ENCODE measurements around the gene AP4S1.
"Not testable (repeated sequence)": the region's sequence is repeated elsewhere in the genome, so short reads cannot be mapped to it uniquely, and the experiment has no call there.

Gene AP4S1

GRCh38 chr14:31045501-31046080 is 20.1 kb downstream of the AP4S1 start:
- no peak for DNase-seq

- DNase-seq: no peak
Observed at GRCh38 chr14:31047503-31047902, 22.1 kb downstream of the AP4S1 start.

- DNase-seq: no peak
Observed at GRCh38 chr14:31051023-31051422, 25.6 kb downstream of the AP4S1 start.

- no peak for DNase-seq
Observed at GRCh38 chr14:31051511-31051910, 26.1 kb downstream of the AP4S1 start.

GRCh38 chr14:31052905-31053586 is 27.6 kb downstream of the AP4S1 start:
- DNase-seq: not testable (repeated sequence)

- DNase-seq: no peak
Observed at GRCh38 chr14:31057035-31057434, 31.6 kb downstream of the AP4S1 start.

- DNase-seq: no peak
Observed at GRCh38 chr14:31057701-31058364, 32.4 kb downstream of the AP4S1 start.

GRCh38 chr14:31059152-31059924 is 33.9 kb downstream of the AP4S1 start:
- no peak for DNase-seq

- no peak for DNase-seq
Observed at GRCh38 chr14:31060253-31060875, 34.9 kb downstream of the AP4S1 start.

GRCh38 chr14:31062908-31063307 is 37.5 kb downstream of the AP4S1 start:
- not testable (repeated sequence) for DNase-seq

GRCh38 chr14:31068235-31068634 is 42.8 kb downstream of the AP4S1 start:
- no peak for DNase-seq

GRCh38 chr14:31069343-31069742 is 43.9 kb downstream of the AP4S1 start:
- no peak for DNase-seq

- no peak for DNase-seq
Observed at GRCh38 chr14:31070431-31070830, 45.0 kb downstream of the AP4S1 start.

GRCh38 chr14:31071151-31071550 is 45.7 kb downstream of the AP4S1 start:
- DNase-seq: no peak

GRCh38 chr14:31075144-31075543 is 49.7 kb downstream of the AP4S1 start:
- no peak for DNase-seq

GRCh38 chr14:31078766-31079165 is 53.3 kb downstream of the AP4S1 start:
- DNase-seq: no peak

GRCh38 chr14:31080056-31080455 is 54.6 kb downstream of the AP4S1 start:
- no peak for DNase-seq

GRCh38 chr14:31080484-31080883 is 55.0 kb downstream of the AP4S1 start:
- DNase-seq: no peak

GRCh38 chr14:31083781-31084180 is 58.3 kb downstream of the AP4S1 start:
- no peak for DNase-seq

- no peak for DNase-seq
Observed at GRCh38 chr14:31084385-31084784, 58.9 kb downstream of the AP4S1 start.

- no peak for DNase-seq
Observed at GRCh38 chr14:31085027-31085426, 59.6 kb downstream of the AP4S1 start.

- not testable (repeated sequence) for DNase-seq
Observed at GRCh38 chr14:31086466-31086865, 61.0 kb downstream of the AP4S1 start.
